HEK293 (cell line): ENCODE measurements around the gene F2R.

Experiments
- SETDB1 ChIP-seq: IDR thresholded peaks from one replicate; pipeline ENCODE4 v1.6.1; 2017; ENCODE audit warnings: mild to moderate bottlenecking, low read length, moderate library complexity, mixed read lengths; ENCODE audit not compliant: insufficient read length
- ZNF768 ChIP-seq: fragments of 450-650 bp; formaldehyde crosslinking; IDR thresholded peaks from 2 replicates; pipeline ENCODE4 v1.5.1; 2018; ENCODE audit warnings: missing biosample characterization, mild to moderate bottlenecking, missing genetic modification characterization
- TF ChIP-seq, protein P1 (sequence below): fragments of 450-650 bp; formaldehyde crosslinking; IDR thresholded peaks from 2 replicates; pipeline ENCODE4 v1.5.1; 2016; ENCODE audit warnings: missing biosample characterization, missing genetic modification characterization

GRCh38 chr5:76694317-76694716 lies 21.6 kb upstream of the F2R start:
- TF ChIP-seq, protein P1, sequence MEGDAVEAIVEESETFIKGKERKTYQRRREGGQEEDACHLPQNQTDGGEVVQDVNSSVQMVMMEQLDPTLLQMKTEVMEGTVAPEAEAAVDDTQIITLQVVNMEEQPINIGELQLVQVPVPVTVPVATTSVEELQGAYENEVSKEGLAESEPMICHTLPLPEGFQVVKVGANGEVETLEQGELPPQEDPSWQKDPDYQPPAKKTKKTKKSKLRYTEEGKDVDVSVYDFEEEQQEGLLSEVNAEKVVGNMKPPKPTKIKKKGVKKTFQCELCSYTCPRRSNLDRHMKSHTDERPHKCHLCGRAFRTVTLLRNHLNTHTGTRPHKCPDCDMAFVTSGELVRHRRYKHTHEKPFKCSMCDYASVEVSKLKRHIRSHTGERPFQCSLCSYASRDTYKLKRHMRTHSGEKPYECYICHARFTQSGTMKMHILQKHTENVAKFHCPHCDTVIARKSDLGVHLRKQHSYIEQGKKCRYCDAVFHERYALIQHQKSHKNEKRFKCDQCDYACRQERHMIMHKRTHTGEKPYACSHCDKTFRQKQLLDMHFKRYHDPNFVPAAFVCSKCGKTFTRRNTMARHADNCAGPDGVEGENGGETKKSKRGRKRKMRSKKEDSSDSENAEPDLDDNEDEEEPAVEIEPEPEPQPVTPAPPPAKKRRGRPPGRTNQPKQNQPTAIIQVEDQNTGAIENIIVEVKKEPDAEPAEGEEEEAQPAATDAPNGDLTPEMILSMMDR: no peak
- TF ChIP-seq ZNF768 (tag by site-specific recombination): no peak
- no peak for TF ChIP-seq SETDB1
